ENCODE results near the gene CCDC88B. TPM values are rescaled to one million over a fixed set of nuclear protein-coding genes. Genes with fewer than 3 reads are reported as not detected.

Gene CCDC88B
- total RNA-seq, 1 experiment from 2014 or later, result 3.0 TPM

DNA sequence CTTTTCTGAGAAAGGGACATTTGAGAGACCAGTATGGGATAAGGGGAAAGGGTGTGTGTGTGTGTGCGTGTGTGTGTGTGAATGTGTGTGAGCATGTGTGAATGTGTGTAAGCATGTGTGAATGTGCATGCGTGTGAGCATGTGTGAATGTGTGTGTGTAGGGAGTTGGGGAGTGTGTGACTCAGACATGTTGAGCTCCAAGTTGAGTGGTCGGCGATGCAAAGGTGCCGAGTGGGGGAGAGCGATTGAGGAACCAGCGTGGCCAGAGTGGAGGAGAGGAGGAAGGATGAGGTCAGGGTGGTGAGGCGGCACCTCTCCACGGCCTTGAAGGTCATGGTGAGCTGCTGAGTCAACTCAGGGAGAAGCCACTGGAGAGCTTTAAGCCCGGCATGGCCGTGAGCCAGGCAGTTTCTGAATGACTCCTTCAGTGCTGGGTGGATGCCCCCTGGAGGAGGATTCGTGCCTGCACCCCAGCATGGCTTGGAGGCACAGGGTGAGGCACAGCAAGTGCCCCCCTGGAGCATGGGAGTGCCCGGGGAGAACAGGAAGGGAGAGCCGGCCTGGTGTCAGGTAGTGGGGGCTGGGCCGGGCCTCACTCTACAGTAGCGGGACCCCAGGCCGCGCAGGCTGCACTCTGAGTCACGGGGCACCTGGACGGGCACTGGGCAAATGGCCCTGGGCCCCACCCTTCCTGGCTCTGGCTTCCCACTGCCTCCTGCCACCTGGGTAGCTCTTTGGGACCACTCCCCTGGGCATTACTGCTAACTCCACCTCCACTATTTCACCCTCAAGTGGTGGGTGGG lies 8.2 kb upstream of the CCDC88B start:
- Histone ChIP-seq H3K4me3 (no peak overlapping the region), H3K9me3 (no peaks in the 10 kb centered on the region), H3K36me3 (no peaks in the 10 kb centered on the region), H3K27me3 (no peaks in the 10 kb centered on the region)
- DNase-seq, result peak; percentile 97

DNA sequence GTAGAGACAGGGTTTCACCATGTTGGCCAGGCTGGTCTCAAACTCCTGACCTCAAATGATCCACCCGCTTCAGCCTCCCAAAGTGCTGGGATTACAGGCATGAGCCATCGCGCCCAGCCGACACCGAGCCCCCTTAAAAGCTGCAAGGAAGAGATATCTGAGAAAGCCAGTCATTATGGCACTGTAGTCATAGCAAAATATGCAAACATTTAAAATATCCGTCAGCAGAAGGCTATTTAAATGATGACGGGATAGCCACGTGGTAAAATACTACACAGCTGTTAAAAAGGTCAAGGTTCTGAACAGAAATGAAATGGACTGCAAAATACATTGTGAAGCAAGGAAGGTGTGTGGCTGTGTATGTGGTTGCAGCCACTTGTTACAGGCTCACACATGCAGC lies 6.4 kb upstream of the CCDC88B start:
- no peak overlapping the region for H3K4me3 ChIP-seq
- no peaks in the 10 kb centered on the region for H3K36me3 ChIP-seq
- H3K27me3 ChIP-seq, result no peaks in the 10 kb centered on the region
- DNase-seq, result no peak
- H3K9me3 ChIP-seq, result no peaks in the 10 kb centered on the region

DNA sequence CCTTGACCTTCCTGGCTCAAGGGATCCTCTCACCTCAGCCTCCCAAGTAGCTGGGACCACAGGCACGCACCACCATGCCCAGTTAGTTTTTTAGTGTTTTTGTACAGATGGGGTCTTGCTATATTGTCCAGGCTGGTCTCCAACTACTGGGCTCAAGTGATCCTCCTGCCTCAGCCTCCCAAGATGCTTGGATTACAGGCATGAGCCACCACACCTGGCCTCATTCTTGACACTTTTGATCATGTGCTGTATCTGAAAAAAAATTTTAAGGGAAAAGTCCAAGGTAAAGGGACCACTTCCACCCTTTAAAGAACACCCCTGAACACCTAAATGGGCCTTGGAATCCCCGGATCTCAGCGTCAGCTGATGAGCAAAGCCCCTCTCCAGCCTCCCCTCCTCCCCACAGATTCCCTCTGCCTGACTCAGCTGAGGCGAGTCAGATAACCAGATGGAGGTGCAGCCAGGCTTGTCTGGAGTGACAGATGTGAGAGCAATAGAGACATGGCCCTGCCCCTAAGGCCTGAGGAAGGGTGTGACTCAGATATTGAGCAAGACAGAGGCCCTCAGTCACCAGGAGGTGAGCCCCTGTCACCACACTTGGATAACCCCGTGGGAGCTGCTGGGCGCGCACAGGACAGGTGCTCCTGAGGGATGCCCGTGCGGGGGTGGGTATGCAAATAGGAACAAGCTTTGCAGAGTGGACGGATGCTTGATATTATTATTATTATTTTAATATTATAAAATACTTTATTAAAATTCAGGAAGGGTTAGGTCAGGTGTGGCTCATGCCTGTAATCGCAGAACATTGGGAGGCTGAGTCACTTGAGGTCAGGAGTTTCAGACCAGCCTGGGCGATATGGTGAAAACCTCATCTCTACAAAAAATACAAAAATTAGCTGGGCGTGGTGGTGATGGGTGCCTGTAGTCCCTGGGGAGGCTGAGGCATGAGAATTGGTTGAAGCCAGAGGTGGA lies 5.0 kb upstream of the CCDC88B start:
- H3K36me3 ChIP-seq, result no peaks in the 10 kb centered on the region
- H3K9me3 ChIP-seq, result no peaks in the 10 kb centered on the region
- no peak overlapping the region for H3K4me3 ChIP-seq
- H3K27me3 ChIP-seq, result no peaks in the 10 kb centered on the region
- peak; percentile 85 for DNase-seq

DNA sequence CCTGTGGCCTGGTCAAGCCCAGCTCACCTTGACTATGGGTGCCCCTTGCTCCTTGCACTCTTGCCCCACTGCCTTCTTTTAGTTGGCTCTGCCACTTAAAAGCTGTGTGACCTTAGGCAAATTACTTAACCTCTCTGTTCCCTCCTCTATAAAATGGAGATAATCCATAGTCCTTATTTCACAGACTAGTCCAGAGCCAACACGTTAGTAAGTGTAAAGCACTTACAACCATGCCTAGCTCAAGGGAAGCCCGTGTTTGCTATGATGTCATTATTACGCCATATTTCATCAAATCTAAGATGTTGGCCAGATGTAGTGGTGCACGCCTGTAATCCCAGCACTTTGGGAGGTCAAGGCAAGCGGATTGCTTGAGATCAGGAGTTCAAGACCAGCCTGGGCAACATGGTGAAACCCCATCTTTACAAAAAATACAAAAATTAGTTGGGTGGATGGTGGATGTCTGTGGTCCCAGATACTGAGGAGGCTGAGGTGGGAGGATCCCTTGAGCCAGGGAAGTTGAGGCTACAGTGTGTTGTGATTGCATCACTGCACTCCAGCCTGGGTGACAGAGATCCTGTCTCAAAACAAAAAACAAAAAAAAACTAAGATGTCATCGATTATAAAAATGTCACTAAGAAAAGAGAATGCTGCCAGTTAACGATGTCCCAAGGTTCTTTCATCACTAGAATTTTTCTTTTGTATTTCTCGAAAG lies 2.3 kb upstream of the CCDC88B start:
- Histone ChIP-seq H3K9me3 (no peaks in the 10 kb centered on the region), H3K36me3 (no peaks in the 10 kb centered on the region), H3K4me3 (no peak overlapping the region), H3K27me3 (no peaks in the 10 kb centered on the region)
- DNase-seq, result no peak

DNA sequence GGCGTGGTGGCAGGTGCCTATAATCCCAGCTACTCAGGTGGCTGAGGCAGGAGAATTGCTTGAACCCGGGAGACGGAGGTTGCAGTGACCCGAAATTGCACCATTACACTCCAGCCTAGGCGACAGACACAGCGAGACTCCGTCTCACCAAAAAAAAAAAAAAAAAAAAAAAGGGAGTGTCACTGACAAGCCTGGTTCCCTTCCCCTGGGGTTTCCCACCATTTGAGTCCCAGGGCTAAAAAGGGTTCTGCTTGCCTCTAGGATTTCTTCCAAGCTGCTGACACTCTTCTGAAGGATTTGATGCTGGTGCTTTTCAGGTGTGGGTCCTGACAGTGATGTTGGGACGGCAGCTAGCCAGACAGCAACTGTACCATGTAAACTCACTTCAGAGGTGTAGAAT lies 1.3 kb upstream of the CCDC88B start:
- Histone ChIP-seq H3K9me3 (no peaks in the 10 kb centered on the region), H3K36me3 (no peaks in the 10 kb centered on the region), H3K27me3 (no peaks in the 10 kb centered on the region), H3K4me3 (no peak overlapping the region)
- no peak for DNase-seq

DNA sequence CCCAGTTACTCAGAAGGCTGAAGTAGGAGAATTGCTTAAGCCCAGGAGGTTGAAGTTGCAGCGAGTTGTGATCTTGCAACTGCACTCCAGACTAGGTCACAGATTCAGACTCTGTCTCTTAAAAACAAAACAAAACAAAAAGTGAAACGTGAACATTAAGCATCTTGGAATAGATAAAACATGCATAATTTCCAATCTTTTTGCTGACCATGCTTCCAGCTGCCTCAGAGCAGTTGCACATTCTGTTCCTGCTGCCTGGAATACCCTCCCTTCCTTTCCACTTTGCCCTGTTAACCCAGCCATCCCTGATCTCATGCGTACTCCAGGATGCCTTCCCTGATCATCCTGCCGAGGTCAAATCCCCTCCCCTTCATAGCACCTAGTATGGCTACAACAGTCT lies 718 bp upstream of the CCDC88B start:
- no peak overlapping the region for H3K4me3 ChIP-seq
- DNase-seq, result no peak
- H3K9me3 ChIP-seq, result no peaks in the 10 kb centered on the region
- no peaks in the 10 kb centered on the region for H3K36me3 ChIP-seq
- H3K27me3 ChIP-seq, result no peaks in the 10 kb centered on the region

DNA sequence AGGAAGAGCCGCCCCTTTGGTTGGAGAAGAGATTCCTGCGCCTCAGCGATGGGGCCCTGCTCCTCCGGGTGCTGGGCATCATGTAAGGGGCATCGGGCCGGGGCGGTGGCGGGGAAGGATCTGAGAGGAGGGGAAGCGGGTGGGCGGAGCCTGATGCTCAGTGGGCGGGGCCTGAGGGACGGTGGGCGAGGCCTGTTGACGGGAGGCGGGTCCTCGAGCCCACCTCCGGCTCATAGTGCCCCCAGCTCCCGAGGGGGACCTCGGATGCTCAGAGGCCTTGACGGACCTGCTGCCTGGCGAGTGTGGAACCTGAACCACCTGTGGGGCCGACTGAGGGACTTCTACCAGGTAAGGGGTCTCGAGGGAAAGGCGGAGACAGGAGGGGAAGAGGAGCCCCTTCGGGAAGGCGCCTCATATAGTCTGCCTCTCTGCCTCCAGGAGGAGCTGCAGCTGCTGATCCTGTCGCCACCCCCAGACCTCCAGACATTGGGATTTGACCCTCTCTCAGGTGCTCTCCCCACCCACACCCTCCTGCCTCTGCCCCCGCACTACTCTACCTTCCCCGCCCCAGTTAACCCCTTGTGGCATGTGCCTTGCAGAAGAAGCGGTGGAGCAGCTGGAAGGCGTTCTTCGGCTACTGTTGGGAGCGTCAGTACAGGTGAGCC lies 799 bp downstream of the CCDC88B start:
- Histone ChIP-seq H3K36me3 (no peaks in the 10 kb centered on the region), H3K27me3 (no peaks in the 10 kb centered on the region), H3K4me3 (no peak overlapping the region), H3K9me3 (no peaks in the 10 kb centered on the region)
- no peak for DNase-seq

DNA sequence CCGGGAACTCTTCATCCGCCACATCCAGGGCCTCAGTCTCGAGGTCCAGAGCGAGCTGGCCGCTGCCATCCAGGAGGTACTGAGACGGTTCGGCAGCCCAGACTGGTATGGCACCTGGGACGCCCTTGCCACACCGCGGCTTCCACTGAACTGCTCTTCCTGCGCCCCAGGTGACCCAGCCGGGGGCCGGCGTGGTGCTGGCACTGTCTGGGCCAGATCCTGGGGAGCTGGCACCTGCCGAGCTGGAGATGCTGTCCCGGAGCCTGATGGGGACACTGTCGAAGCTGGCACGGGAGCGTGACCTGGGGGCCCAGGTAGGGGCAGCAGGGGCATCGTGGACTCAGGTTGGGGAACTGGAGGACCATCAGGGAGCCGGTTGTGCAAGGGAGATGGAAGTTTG lies 1.4 kb downstream of the CCDC88B start:
- Histone ChIP-seq H3K36me3 (no peaks in the 10 kb centered on the region), H3K9me3 (no peaks in the 10 kb centered on the region), H3K4me3 (no peak overlapping the region), H3K27me3 (no peaks in the 10 kb centered on the region)
- no peak for DNase-seq

DNA sequence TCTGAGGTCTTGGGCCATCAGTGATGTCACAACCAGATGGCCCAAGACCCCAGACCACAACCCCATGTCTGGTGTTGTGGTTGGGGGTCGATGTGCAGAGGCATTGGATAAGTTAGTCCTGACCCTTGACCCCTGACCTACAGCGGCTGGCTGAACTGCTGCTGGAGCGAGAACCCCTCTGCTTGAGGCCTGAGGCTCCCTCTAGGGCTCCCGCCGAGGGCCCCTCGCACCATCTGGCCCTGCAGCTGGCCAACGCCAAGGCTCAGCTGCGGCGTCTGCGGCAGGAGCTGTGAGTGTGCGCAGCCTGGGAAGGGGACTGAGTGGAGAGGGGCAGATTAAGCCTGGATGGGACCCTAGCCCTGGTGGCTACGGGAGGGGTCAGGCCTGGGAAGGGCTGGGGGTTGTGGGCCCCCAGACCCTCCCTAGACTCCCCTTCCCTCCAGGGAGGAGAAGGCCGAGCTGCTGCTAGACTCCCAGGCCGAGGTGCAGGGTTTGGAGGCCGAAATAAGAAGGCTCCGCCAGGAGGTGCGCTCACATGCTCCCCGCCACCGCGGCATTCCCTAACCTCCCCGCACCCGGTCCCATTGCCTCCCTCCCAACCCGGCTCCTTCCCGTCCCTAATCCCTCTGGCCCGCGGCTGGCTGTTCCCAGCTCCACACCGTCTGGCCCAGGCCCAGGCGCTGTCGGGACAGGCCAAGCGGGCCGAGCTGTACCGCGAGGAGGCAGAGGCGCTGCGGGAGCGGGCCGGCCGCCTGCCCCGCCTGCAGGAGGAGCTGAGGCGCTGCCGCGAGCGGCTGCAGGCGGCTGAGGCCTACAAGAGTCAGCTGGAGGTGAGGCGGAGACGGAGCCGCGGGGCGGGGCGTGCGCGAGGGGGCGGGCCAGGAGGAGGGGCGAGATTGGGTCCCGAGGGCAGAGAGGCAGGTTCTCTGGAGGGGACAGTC lies 2.1 kb downstream of the CCDC88B start:
- no peaks in the 10 kb centered on the region for H3K9me3 ChIP-seq
- no peaks in the 10 kb centered on the region for H3K27me3 ChIP-seq
- H3K4me3 ChIP-seq, result peak overlapping the region; percentile 20; the same call in 1 of the 2 replicates
- no peaks in the 10 kb centered on the region for H3K36me3 ChIP-seq
- peak; percentile 84 for DNase-seq

DNA sequence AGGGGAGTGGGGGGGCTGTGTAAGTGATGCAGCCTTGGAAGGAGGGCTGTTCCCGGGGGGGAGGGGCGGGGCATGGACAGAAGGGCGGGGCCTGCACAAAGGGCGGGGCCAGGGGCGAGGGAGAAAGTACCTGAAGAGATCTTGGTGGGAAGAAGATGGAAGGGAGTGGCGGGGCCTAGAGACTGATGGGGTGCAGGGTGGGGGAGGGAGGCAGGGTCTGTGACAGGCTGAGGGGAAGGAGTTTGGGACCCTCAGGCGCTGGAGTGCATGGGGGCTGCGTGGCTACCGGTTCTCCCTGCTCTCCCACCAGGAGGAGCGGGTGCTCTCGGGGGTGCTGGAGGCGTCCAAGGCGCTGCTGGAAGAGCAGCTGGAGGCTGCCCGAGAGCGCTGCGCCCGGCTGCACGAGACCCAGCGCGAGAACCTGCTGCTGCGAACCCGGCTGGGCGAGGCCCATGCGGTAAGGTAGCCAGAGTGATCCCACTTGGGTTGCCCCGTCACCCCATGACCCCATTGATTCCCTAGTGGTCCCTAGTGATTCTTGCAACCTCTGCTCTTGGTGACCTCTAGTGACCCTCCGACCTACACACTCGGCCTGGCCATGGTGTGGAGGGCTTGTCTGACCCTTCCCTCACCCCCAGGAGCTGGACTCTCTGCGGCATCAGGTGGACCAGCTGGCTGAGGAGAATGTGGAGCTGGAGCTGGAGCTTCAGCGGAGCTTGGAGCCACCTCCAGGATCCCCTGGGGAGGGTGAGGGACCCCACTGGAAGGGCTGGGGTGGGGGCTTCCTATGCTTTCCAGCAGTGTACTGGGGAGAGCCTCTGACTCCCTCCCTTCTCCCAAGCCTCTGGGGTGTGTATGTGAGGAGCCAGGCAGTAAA lies 3.1 kb downstream of the CCDC88B start:
- Histone ChIP-seq H3K9me3 (no peaks in the 10 kb centered on the region), H3K36me3 (no peaks in the 10 kb centered on the region), H3K4me3 (no peak overlapping the region), H3K27me3 (no peaks in the 10 kb centered on the region)
- DNase-seq, result no peak

DNA sequence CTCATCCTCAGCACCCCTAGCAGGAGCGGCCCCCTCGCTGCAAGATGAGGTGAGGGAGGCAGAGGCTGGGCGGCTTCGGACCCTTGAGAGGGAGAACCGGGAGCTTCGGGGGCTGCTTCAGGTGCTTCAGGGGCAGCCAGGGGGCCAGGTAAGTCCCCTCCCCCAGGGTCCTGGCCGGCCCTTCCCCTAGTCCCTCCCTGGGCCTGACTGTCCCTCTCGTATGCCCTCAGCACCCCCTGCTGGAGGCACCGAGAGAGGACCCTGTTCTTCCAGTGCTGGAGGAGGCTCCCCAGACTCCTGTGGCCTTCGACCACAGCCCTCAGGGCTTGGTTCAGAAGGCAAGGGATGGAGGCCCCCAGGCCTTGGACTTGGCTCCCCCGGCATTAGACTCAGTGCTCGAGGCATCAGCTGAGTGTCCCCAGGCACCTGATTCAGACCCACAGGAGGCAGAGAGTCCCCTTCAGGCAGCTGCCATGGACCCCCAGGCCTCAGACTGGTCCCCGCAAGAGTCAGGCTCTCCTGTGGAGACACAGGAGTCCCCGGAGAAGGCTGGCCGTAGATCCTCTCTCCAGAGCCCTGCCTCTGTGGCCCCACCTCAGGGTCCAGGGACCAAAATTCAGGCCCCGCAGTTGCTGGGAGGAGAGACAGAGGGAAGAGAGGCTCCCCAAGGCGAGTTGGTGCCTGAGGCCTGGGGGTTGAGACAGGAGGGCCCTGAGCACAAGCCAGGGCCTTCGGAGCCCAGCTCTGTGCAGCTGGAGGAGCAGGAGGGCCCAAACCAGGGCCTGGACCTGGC lies 4.0 kb downstream of the CCDC88B start:
- Histone ChIP-seq H3K4me3 (no peak overlapping the region), H3K9me3 (no peaks in the 10 kb centered on the region), H3K27me3 (no peaks in the 10 kb centered on the region), H3K36me3 (no peaks in the 10 kb centered on the region)
- no peak for DNase-seq

DNA sequence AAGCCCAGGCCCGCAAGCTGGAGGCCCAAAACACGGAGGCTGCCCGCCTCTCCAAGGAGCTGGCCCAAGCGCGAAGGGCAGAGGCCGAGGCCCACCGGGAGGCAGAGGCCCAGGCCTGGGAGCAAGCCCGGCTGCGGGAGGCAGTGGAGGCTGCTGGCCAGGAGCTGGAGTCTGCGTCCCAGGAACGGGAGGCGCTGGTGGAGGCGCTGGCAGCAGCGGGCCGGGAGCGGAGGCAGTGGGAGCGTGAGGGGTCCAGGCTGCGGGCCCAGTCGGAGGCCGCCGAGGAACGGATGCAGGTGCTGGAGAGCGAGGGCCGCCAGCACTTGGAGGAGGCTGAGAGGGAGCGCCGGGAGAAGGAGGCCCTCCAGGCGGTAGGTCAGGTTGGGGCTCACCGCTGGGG lies 4.8 kb downstream of the CCDC88B start:
- Histone ChIP-seq H3K36me3 (no peaks in the 10 kb centered on the region), H3K27me3 (no peaks in the 10 kb centered on the region), H3K4me3 (no peak overlapping the region), H3K9me3 (no peaks in the 10 kb centered on the region)
- DNase-seq, result no peak

DNA sequence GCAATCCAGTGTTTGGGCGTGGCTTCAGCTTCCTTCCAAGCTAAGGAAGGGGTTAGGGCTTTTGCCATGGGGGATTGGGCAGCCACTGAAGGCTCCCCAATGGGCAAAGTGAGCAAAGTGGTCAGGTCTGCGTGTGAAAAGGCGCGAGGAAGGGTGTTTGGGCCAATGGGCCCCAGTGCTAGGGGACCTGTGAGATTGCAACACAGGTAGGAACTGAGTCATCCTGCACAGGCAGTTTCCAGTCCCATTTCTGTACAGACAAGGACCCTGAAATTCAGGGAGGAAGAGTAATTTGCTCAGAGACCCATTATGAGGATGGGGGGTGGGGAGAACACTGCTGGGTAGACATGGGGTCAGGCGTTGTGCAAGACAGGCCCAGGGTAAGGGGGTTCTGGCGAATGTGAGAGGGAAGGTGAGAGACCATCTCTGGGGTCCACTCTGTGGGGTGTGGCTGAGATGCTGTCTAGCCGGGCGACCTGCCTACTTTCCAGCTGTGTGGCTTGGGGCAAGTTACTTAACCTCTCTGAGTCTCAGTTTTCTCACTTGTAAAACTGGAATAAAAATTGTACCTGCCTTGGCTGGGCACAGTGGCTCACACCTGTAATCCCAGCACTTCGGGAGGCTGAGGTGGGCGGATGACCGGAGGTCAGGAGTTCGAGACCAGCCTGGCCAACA lies 7.3 kb downstream of the CCDC88B start:
- DNase-seq, result no peak
- Histone ChIP-seq H3K27me3 (no peaks in the 10 kb centered on the region), H3K4me3 (no peak overlapping the region), H3K36me3 (no peaks in the 10 kb centered on the region), H3K9me3 (no peaks in the 10 kb centered on the region)
